Caco-2 (cell line): ENCODE data around the gene EMX1. TPM values are rescaled to one million over a fixed set of nuclear protein-coding genes. Genes with fewer than 3 reads are reported as not detected.

ENCODE experiments used
- BruUV-seq: library from RNA; stranded (reverse); fragments of 400-500 nt; replicated peaks from 2 replicates; lab custom pipeline; 2021; lab: Mats Ljungman, UMichigan
- CTCF ChIA-PET: fragments of 300-600 bp; sonication (Branson Sonifier 250); formaldehyde crosslinking; loops from one replicate; lab custom pipeline; 2022; ENCODE audit warnings: antibody characterized with exemption; lab: Charles Lee
- POLR2A ChIA-PET: fragments of 300-600 bp; sonication (Branson Sonifier 250); formaldehyde crosslinking; loops from one replicate; lab custom pipeline; 2022; ENCODE audit warnings: antibody characterized with exemption; lab: Charles Lee
- DNase-seq, 2 experiments: peaks; one replicate each; pipeline versions ENCODE4 v3.0.0 to v3.0.0-alpha.2; 2020 to 2022
- H3K27me3 ChIP-seq: replicated peaks from 2 replicates; pipeline ENCODE4 v1.6.0; 2011; ENCODE audit warnings: low read length; ENCODE audit not compliant: control insufficient read depth, insufficient read depth
- H3K36me3 ChIP-seq: 2 replicates; pipeline ENCODE4 v1.5.1; 2011; ENCODE audit warnings: low read length; ENCODE audit not compliant: control insufficient read depth, insufficient read depth
- H3K4me1 ChIP-seq: fragments of 250-450 bp; sonication (Bioruptor Pico); 2 replicates; pipeline ENCODE4 v1.5.1; 2020; ENCODE audit warnings: mild to moderate bottlenecking
- H3K4me3 ChIP-seq: 2 replicates; pipeline ENCODE4 v1.5.1; 2011; ENCODE audit warnings: low read depth, mild to moderate bottlenecking, control low read depth, low read length
- H3K9me3 ChIP-seq: fragments of 250-450 bp; sonication (Bioruptor Pico); 2 replicates; pipeline ENCODE4 v1.5.1; 2020; ENCODE audit warnings: mild to moderate bottlenecking, moderate library complexity
- H3K27ac Mint-ChIP-seq: one replicate; pipeline ENCODE4 v1.8.0; 2022; ENCODE audit warnings: mixed read lengths; ENCODE audit not compliant: unreplicated experiment
- H3K27me3 Mint-ChIP-seq: one replicate; pipeline ENCODE4 v1.8.0; 2022; ENCODE audit warnings: mixed read lengths; ENCODE audit not compliant: insufficient read depth, unreplicated experiment
- H3K36me3 Mint-ChIP-seq: one replicate; pipeline ENCODE4 v1.8.0; 2022; ENCODE audit warnings: mild to moderate bottlenecking, mixed read lengths; ENCODE audit not compliant: insufficient read depth, unreplicated experiment
- H3K4me1 Mint-ChIP-seq: one replicate; pipeline ENCODE4 v1.8.0; 2022; ENCODE audit warnings: low read depth, mixed read lengths; ENCODE audit not compliant: unreplicated experiment
- H3K4me3 Mint-ChIP-seq: one replicate; pipeline ENCODE4 v1.8.0; 2022; ENCODE audit warnings: mild to moderate bottlenecking, moderate library complexity, mixed read lengths; ENCODE audit not compliant: unreplicated experiment
- H3K9me3 Mint-ChIP-seq: one replicate; pipeline ENCODE4 v1.8.0; 2022; ENCODE audit warnings: mixed read lengths; ENCODE audit not compliant: unreplicated experiment
- CTCF ChIP-seq, 2 experiments: fragments of 200-600 bp in 1 of 2; IDR thresholded peaks; 1 replicate in 1 of 2; 2 replicates in 1 of 2; pipeline versions ENCODE4 v1.5.1 to v1.8.0; 2011 to 2022; ENCODE audit warnings: antibody characterized with exemption in 1 of 2, control low read depth in 1 of 2, inconsistent platforms in 1 of 2, low read depth in 1 of 2, low read length in 1 of 2, mild to moderate bottlenecking in 1 of 2, moderate library complexity in 1 of 2; ENCODE audit not compliant: insufficient read depth in 1 of 2, severe bottlenecking in 1 of 2, unreplicated experiment in 1 of 2
- intact Hi-C: fragments of 100-400 bp; cut with micrococcal nuclease; formaldehyde crosslinking; loops from one replicate; pipeline ENCODE4 v1.10.0; 2022; ENCODE audit not compliant: unreplicated experiment
- total RNA-seq: library from RNA; stranded (reverse); gene quantifications from 2 replicates; pipeline ENCODE4 v1.2.3, GENCODE V29; 2022

The EMX1 gene
- total RNA-seq, 1 experiment from 2014 or later = 3.6 TPM

GRCh38 chr2:72887032-72887739, 30.1 kb upstream of the EMX1 start, which contains the start of gene SPR:
SPR (plus strand) TSS chr2:72887408; CDS start chr2:72887433, 25 bp downstream.
- ChIA-PET POLR2A (no interaction called here), CTCF (interaction anchor here (0.5 to 2.9 kb wide), 19 partner anchors 9 to 1246 kb away, joined by 3 to 18 read pairs (median 3); partner anchors contain the start of genes EMX1 and SFXN5)
- Mint-ChIP-seq H3K4me1 (peaks cover 7% of the 10 kb centered on the region), H3K27me3 (no peaks in the 10 kb centered on the region), H3K27ac (peak within 1 kb of the TSS; percentile 79), H3K36me3 (peaks cover 10% of the 10 kb centered on the region), H3K4me3 (peak within 1 kb of the TSS; percentile 85), H3K9me3 (no peaks in the 10 kb centered on the region)
- Histone ChIP-seq H3K4me3 (peak within 1 kb of the TSS; percentile 80), H3K4me1 (peaks cover 21% of the 10 kb centered on the region), H3K27me3 (no peaks in the 10 kb centered on the region), H3K9me3 (no peaks in the 10 kb centered on the region), H3K36me3 (no peaks in the 10 kb centered on the region)
- BruUV-seq = no TSS peak
- peak; percentile 83 to 92 for DNase-seq
- intact Hi-C loops = loop anchor here (1.0 to 5.0 kb wide), 3 partner anchors 25 to 380 kb away; no protein-coding TSS in a partner anchor
- TF ChIP-seq CTCF (IDR thresholded peaks at IDR 0.05; ENCODE audit: insufficient read depth in 1 of 2, low read depth in 1 of 2, low read length in 1 of 2, severe bottlenecking in 1 of 2, unreplicated experiment in 1 of 2) = no peak

GRCh38 chr2:72887740-72888437, 29.4 kb upstream of the EMX1 start:
- Mint-ChIP-seq H3K4me3 (peak overlapping the region; percentile 85), H3K27ac (peak overlapping the region; percentile 49), H3K36me3 (peaks cover 10% of the 10 kb centered on the region), H3K4me1 (peaks cover 7% of the 10 kb centered on the region), H3K9me3 (no peaks in the 10 kb centered on the region), H3K27me3 (no peaks in the 10 kb centered on the region)
- ChIA-PET CTCF (interaction anchor here (0.5 to 2.9 kb wide), 14 partner anchors 18 to 1245 kb away, joined by 3 to 18 read pairs (median 3); partner anchors contain the start of genes EMX1 and SFXN5), POLR2A (no interaction called here)
- no peaks in the 10 kb centered on the region for H3K9me3 ChIP-seq
- peak; percentile 81 to 99 for TF ChIP-seq CTCF (IDR thresholded peaks at IDR 0.05; ENCODE audit: insufficient read depth in 1 of 2, low read depth in 1 of 2, low read length in 1 of 2, severe bottlenecking in 1 of 2, unreplicated experiment in 1 of 2)
- H3K27me3 ChIP-seq = no peaks in the 10 kb centered on the region
- DNase-seq = peak; percentile 93 to 95
- intact Hi-C loops = loop anchor here (1.0 to 5.0 kb wide), 4 partner anchors 26 to 379 kb away; no protein-coding TSS in a partner anchor
- TSS peak; percentile 36 for BruUV-seq
- H3K4me1 ChIP-seq = peaks cover 21% of the 10 kb centered on the region
- no peaks in the 10 kb centered on the region; the same call in 1 of the 2 replicates for H3K36me3 ChIP-seq
- peak overlapping the region; percentile 80 for H3K4me3 ChIP-seq
